HCT116 (cell line): ENCODE results near the gene WSCD2. TPM values are rescaled to one million over a fixed set of nuclear protein-coding genes. Genes with fewer than 3 reads are reported as not detected.

ENCODE experiments used
- ATAC-seq: fragments of 200-7000 bp; cut with Tn5 transposase; 2 replicates; pipeline ENCODE4 v1.9.1; 2020; ENCODE audit warnings: mild to moderate bottlenecking, moderate library complexity
- BruUV-seq: library from RNA; stranded (reverse); fragments of 400-500 nt; replicated peaks from 2 replicates; lab custom pipeline; 2021; lab: Mats Ljungman, UMichigan
- CTCF ChIA-PET: fragments of 300-600 bp; sonication (Branson Sonifier 250); formaldehyde crosslinking; loops from one replicate; lab custom pipeline; 2021; ENCODE audit warnings: antibody characterized with exemption; lab: Charles Lee
- POLR2A ChIA-PET: fragments of 300-600, 350-600 bp; sonication (Branson Sonifier 250); formaldehyde crosslinking; loops from one replicate; lab custom pipeline; 2021; ENCODE audit warnings: antibody characterized with exemption; lab: Charles Lee
- RAD21 ChIA-PET, 2 experiments: fragments of 300-600 bp; sonication (Branson Sonifier 250); formaldehyde crosslinking; loops; one replicate each; lab custom pipeline; 2023; ENCODE audit warnings: low total read pairs in 2 of 2; ENCODE audit not compliant: uncharacterized antibody in 2 of 2, unreplicated experiment in 2 of 2, low non-redundant PET in 1 of 2; lab: Charles Lee
- DNase-seq: peaks from one replicate; pipeline ENCODE4 v3.0.0-alpha.2; 2010; ENCODE audit warnings: low read depth, low spot score
- H2AFZ ChIP-seq: fragments of 200-600 bp; shearing (Covaris generic), sonication (generic); 2 replicates; pipeline ENCODE4 v1.6.1; 2017; ENCODE audit warnings: low read depth, mixed run types, mixed read lengths, antibody characterized with exemption, low read length; ENCODE audit not compliant: poor library complexity, severe bottlenecking
- H3K27ac ChIP-seq: 2 replicates; pipeline ENCODE4 v1.5.1; 2012; ENCODE audit warnings: low read depth, low read length
- H3K27me3 ChIP-seq: fragments of 200-600 bp; sonication (generic); 2 replicates; pipeline ENCODE4 v1.6.1; 2016; ENCODE audit warnings: mixed run types, low read length, mixed read lengths; ENCODE audit not compliant: insufficient read depth
- H3K36me3 ChIP-seq, 2 experiments: fragments of 200-500 bp in 1 of 2; fragments of 200-600 bp in 1 of 2; sonication (Bioruptor generic) in 1 of 2; sonication (generic) in 1 of 2; 2 replicates each; pipeline versions ENCODE4 v1.5.1 to v1.6.1; 2014 to 2016; ENCODE audit warnings: low read length in 2 of 2, inconsistent platforms in 1 of 2, mixed read lengths in 1 of 2, mixed run types in 1 of 2; ENCODE audit not compliant: insufficient read depth in 2 of 2, control insufficient read depth in 1 of 2
- H3K4me1 ChIP-seq, 2 experiments: fragments of 200-600 bp in 1 of 2; sonication (generic) in 1 of 2; 2 replicates each; pipeline versions ENCODE4 v1.5.1 to v1.6.1; 2012 to 2017; ENCODE audit warnings: low read length in 2 of 2, inconsistent platforms in 1 of 2, mild to moderate bottlenecking in 1 of 2, mixed read lengths in 1 of 2, mixed run types in 1 of 2, moderate library complexity in 1 of 2; ENCODE audit not compliant: insufficient read depth in 2 of 2, control insufficient read depth in 1 of 2
- H3K4me2 ChIP-seq: fragments of 200-600 bp; sonication (generic); 2 replicates; pipeline ENCODE4 v1.6.1; 2017; ENCODE audit warnings: mixed run types, low read length, mixed read lengths
- H3K4me3 ChIP-seq, 2 experiments: fragments of 200-600 bp in 1 of 2; sonication (generic) in 1 of 2; replicated peaks in 1 of 2; 2 replicates each; pipeline ENCODE4 v1.5.1; 2011 to 2016; ENCODE audit warnings: low read length in 2 of 2, control low read depth in 1 of 2, low read depth in 1 of 2, mild to moderate bottlenecking in 1 of 2, mixed read lengths in 1 of 2, mixed run types in 1 of 2
- H3K79me2 ChIP-seq: fragments of 200-600 bp; sonication (generic); 2 replicates; pipeline ENCODE4 v1.6.1; 2017; ENCODE audit warnings: mild to moderate bottlenecking, mixed run types, low read length, moderate library complexity, mixed read lengths; ENCODE audit not compliant: insufficient read depth
- H3K9ac ChIP-seq: fragments of 200-600 bp; sonication (generic); 2 replicates; pipeline ENCODE4 v1.6.1; 2016; ENCODE audit warnings: low read length, mixed read lengths
- H3K9me2 ChIP-seq: fragments of 200-600 bp; sonication (generic), shearing (Covaris generic); 2 replicates; pipeline ENCODE4 v1.6.1; 2017; ENCODE audit warnings: mixed run types, mild to moderate bottlenecking, moderate library complexity; ENCODE audit not compliant: insufficient read depth
- H3K9me3 ChIP-seq, 2 experiments: fragments of 200-500 bp in 1 of 2; fragments of 200-600 bp in 1 of 2; sonication (Bioruptor generic) in 1 of 2; sonication (generic) in 1 of 2; 2 replicates each; pipeline ENCODE4 v1.6.1; 2014 to 2017; ENCODE audit warnings: low read length in 2 of 2, mixed read lengths in 2 of 2, inconsistent platforms in 1 of 2, low read depth in 1 of 2, mild to moderate bottlenecking in 1 of 2, mixed run types in 1 of 2, moderate library complexity in 1 of 2; ENCODE audit not compliant: control insufficient read depth in 1 of 2, insufficient read depth in 1 of 2
- H4K20me1 ChIP-seq: fragments of 200-600 bp; sonication (generic), shearing (Covaris generic); 2 replicates; pipeline ENCODE4 v1.6.1; 2017; ENCODE audit warnings: mixed run types, mild to moderate bottlenecking, moderate library complexity; ENCODE audit not compliant: insufficient read depth
- ATF3 ChIP-seq: IDR thresholded peaks from 2 replicates; pipeline ENCODE4 v1.6.1; 2012
- CBX3 ChIP-seq: IDR thresholded peaks from 2 replicates; pipeline ENCODE4 v1.6.1; 2012; ENCODE audit warnings: low read depth
- ELF1 ChIP-seq: IDR thresholded peaks from 2 replicates; pipeline ENCODE4 v1.6.1; 2012; ENCODE audit warnings: low read depth, borderline replicate concordance
- EZH2 ChIP-seq: fragments of 200-600 bp; sonication (generic); IDR thresholded peaks from 2 replicates; pipeline ENCODE4 v1.6.1; 2017; ENCODE audit warnings: antibody characterized with exemption, mixed run types
- JUND ChIP-seq: IDR thresholded peaks from 2 replicates; pipeline ENCODE4 v1.6.1; 2012
- MAX ChIP-seq: IDR thresholded peaks from 2 replicates; pipeline ENCODE4 v1.6.1; 2012
- POLR2A ChIP-seq: IDR thresholded peaks from 2 replicates; pipeline ENCODE4 v1.7.0; 2011; ENCODE audit warnings: borderline replicate concordance; ENCODE audit not compliant: insufficient read depth, insufficient read length; ENCODE audit errors: extremely low read depth
- POLR2AphosphoS5 ChIP-seq: IDR thresholded peaks from 2 replicates; pipeline ENCODE4 v1.6.1; 2011; ENCODE audit warnings: mild to moderate bottlenecking, low read depth, low read length, moderate library complexity
- SIN3A ChIP-seq: IDR thresholded peaks from 2 replicates; pipeline ENCODE4 v1.6.1; 2012; ENCODE audit warnings: low read depth
- SP1 ChIP-seq: IDR thresholded peaks from 2 replicates; pipeline ENCODE4 v1.6.1; 2012; ENCODE audit warnings: low read depth
- TCF7L2 ChIP-seq: IDR thresholded peaks from 2 replicates; pipeline ENCODE4 v1.7.0; 2011; ENCODE audit warnings: borderline replicate concordance, inconsistent platforms; ENCODE audit not compliant: insufficient read depth, insufficient read length; ENCODE audit errors: extremely low read depth
- ZBTB33 ChIP-seq: IDR thresholded peaks from 2 replicates; pipeline ENCODE4 v1.6.1; 2011; ENCODE audit warnings: mild to moderate bottlenecking, low read length, moderate library complexity; ENCODE audit not compliant: insufficient replicate concordance; ENCODE audit errors: extremely low read depth
- ZFX ChIP-seq: fragments of 450-650 bp; IDR thresholded peaks from 2 replicates; pipeline ENCODE4 v1.6.1; 2017
- intact Hi-C: fragments of 100-400 bp; cut with micrococcal nuclease; formaldehyde crosslinking; loops from 2 replicates; pipeline ENCODE4 v1.10.0; 2022
- total RNA-seq: library from RNA; stranded (reverse); gene quantifications from one replicate; pipeline ENCODE4 v1.2.1, GENCODE V29; 2021; ENCODE audit not compliant: unreplicated experiment

WSCD2 gene
- total RNA-seq, 1 experiment from 2014 or later: 0.05 TPM

- intact Hi-C loops: no loop called here
- DNase-seq: no peak
- POLR2A ChIA-PET: no interaction called here
- no peaks in the 10 kb centered on the region for H4K20me1 ChIP-seq
- no peaks in the 10 kb centered on the region for H3K9me2 ChIP-seq
- no peak overlapping the region for H3K4me2 ChIP-seq
- no peak overlapping the region for H3K4me3 ChIP-seq
- RAD21 ChIA-PET: no interaction called here
- BruUV-seq: no TSS peak
- TF ChIP-seq MAX (no peak), SP1 (no peak), ATF3 (no peak)
- no peaks in the 10 kb centered on the region for H3K4me1 ChIP-seq
- peaks cover 43% of the 10 kb centered on the region for H3K27me3 ChIP-seq
- ATAC-seq: no peak
- H3K36me3 ChIP-seq: no peaks in the 10 kb centered on the region
- CTCF ChIA-PET: no interaction called here
- no peaks in the 10 kb centered on the region for H3K9me3 ChIP-seq
- no peak overlapping the region for H2AFZ ChIP-seq
- H3K27ac ChIP-seq: no peak overlapping the region
- no peak overlapping the region for H3K9ac ChIP-seq
- no peaks in the 10 kb centered on the region for H3K79me2 ChIP-seq
Measured at GRCh38 chr12:108240928-108241327, 111.8 kb downstream of the WSCD2 start.

GRCh38 chr12:108241986-108242703 lies 113.1 kb downstream of the WSCD2 start:
- Histone ChIP-seq H3K9me3 (no peaks in the 10 kb centered on the region), H4K20me1 (no peaks in the 10 kb centered on the region), H3K79me2 (no peaks in the 10 kb centered on the region), H3K4me3 (no peak overlapping the region), H3K9me2 (no peaks in the 10 kb centered on the region), H3K9ac (no peak overlapping the region)
- ATAC-seq: no peak
- ChIA-PET POLR2A (no interaction called here), RAD21 (no interaction called here), CTCF (no interaction called here)
- no TSS peak for BruUV-seq
- intact Hi-C loops: no loop called here
- no peak for TF ChIP-seq POLR2AphosphoS5
- TF ChIP-seq ZBTB33: no peak
- no peak for TF ChIP-seq ELF1
- no peak for TF ChIP-seq EZH2
- no peak for TF ChIP-seq CBX3
- no peak for TF ChIP-seq TCF7L2
- no peak for TF ChIP-seq SIN3A
- TF ChIP-seq POLR2A: no peak
- TF ChIP-seq ZFX: no peak
- no peak for TF ChIP-seq JUND
- TF ChIP-seq, all 23 proteins: peak for 0
- H3K4me1 ChIP-seq: no peaks in the 10 kb centered on the region
- H3K4me2 ChIP-seq: no peak overlapping the region
- H3K27ac ChIP-seq: no peak overlapping the region
- no peak for DNase-seq
- peaks cover 41% of the 10 kb centered on the region for H3K27me3 ChIP-seq
- H3K36me3 ChIP-seq: no peaks in the 10 kb centered on the region
- no peak overlapping the region for H2AFZ ChIP-seq
